GM08714 (cell line): ENCODE measurements around the gene MDFI.

Source experiments
- H3K4me3 ChIP-seq: fragments of 200-500 bp; sonication (Bioruptor generic); 2 replicates; pipeline ENCODE4 v1.5.1; 2014; ENCODE audit warnings: mild to moderate bottlenecking, low read length, inconsistent platforms
- ZNF274 ChIP-seq: IDR thresholded peaks from 2 replicates; pipeline ENCODE4 v1.6.1; 2012; ENCODE audit warnings: mild to moderate bottlenecking, low read depth, low read length

MDFI gene

GRCh38 chr6:41685641-41686380 lies 47.5 kb downstream of the MDFI start:
- no peak for TF ChIP-seq ZNF274
- no peak overlapping the region for H3K4me3 ChIP-seq

DNA sequence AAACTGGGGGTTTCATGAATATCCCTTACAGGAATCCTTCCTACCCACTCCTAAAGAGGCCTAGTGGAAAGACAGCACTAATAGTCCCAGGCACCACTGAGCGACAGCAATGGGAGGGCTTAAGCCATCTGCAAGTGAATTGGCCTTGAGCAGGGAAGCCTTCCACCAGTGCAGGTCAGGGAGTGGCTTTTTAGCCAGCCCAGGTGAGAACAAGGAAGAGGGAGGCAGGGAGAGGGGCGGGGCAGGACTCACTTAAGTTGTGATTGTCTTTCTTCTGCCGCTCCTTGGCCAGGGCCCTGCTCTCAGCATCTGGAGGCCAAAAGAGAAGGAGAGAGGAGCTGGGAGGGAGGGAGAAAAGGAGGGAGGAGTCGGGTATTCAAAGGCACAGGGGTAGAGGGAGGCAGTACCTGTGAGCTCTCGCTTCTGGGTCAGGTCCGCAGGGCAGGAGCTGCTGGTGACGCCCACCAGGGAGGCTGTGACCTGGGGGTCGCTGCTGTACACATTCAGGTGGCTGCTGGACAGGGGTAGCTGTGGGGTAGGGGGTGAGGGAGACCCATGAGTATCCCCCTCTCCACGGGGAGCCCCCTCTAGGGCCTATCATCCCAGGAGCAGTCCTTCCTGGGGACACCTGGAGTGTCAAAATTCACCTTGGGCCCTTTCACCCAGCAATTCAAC lies 49.4 kb downstream of the MDFI start:
- TF ChIP-seq ZNF274 = no peak
- H3K4me3 ChIP-seq = no peak overlapping the region

DNA sequence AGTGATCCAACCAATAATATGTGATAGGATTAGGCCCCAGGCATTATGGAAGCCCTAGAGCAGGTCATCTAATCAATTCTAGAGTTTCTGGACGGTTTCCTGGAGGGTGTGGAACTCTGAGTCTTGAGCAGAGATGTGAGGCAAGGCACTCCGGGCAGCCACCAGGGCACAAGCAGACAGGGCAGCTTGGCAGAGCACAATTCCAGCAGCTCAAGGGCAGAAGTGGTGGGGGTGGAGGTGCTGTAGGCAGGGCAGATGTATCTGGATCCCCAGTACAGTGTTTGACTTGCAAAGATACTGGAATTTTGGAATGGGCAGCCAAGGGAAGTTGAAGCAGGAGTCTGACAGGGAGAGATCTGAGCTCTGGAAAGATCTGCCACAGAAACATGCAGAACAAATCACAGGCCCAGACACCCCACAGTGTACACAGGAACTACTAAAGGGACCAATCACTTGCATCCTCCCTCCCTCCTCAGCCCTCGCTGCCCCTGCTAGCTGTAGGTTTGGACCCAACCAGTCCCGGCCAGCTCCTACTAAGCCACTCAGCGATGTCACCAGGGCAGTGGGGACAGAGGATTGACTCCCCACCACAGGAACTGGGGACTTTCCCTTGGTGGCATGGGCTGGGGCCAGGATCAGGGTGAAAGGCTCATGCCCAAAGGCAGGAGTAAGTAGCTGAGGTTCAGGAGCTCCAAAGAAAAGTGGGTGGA lies 50.1 kb downstream of the MDFI start:
- no peak for TF ChIP-seq ZNF274
- H3K4me3 ChIP-seq = no peak overlapping the region

GRCh38 chr6:41689171-41690008 lies 51.1 kb downstream of the MDFI start:
- H3K4me3 ChIP-seq = no peak overlapping the region
- no peak for TF ChIP-seq ZNF274

GRCh38 chr6:41690541-41691330 lies 52.5 kb downstream of the MDFI start:
- no peak overlapping the region for H3K4me3 ChIP-seq
- no peak for TF ChIP-seq ZNF274

GRCh38 chr6:41691426-41692079 lies 53.3 kb downstream of the MDFI start:
- TF ChIP-seq ZNF274 = no peak
- H3K4me3 ChIP-seq = no peak overlapping the region

DNA sequence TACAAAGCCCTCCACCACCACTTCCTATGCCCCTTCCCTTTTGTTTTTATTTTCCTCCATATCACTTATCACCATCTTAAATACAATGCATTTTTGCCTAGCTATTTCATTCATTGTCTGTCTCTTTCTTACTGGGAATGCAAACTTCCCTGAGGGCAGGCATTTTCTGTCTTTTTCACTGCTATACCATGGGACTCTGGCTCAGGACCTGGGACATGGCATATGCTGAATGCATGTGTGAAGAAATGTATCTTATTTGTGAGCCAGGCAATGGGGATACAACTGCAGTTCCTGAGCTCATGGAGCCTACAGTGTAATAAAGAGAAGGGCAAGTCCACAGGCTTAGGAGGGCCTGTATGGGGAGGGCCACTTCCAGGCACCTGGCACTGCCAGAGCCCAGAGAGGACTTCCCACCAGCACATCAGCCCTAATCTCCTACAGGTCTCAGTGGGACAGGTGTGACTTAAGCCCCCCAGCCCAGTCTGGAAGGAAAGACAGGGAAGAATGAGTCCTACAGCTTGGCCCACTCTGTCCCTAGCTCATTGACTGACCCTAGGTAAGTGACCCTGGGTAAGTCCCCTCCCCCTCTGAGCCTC lies 53.9 kb downstream of the MDFI start:
- no peak overlapping the region for H3K4me3 ChIP-seq
- TF ChIP-seq ZNF274 = no peak

GRCh38 chr6:41692730-41693129 lies 54.5 kb downstream of the MDFI start:
- no peak for TF ChIP-seq ZNF274
- no peak overlapping the region for H3K4me3 ChIP-seq

- H3K4me3 ChIP-seq = no peak overlapping the region
- TF ChIP-seq ZNF274 = no peak
These were observed 55.3 kb downstream of the MDFI start for GRCh38 chr6:41693281-41694240.

DNA sequence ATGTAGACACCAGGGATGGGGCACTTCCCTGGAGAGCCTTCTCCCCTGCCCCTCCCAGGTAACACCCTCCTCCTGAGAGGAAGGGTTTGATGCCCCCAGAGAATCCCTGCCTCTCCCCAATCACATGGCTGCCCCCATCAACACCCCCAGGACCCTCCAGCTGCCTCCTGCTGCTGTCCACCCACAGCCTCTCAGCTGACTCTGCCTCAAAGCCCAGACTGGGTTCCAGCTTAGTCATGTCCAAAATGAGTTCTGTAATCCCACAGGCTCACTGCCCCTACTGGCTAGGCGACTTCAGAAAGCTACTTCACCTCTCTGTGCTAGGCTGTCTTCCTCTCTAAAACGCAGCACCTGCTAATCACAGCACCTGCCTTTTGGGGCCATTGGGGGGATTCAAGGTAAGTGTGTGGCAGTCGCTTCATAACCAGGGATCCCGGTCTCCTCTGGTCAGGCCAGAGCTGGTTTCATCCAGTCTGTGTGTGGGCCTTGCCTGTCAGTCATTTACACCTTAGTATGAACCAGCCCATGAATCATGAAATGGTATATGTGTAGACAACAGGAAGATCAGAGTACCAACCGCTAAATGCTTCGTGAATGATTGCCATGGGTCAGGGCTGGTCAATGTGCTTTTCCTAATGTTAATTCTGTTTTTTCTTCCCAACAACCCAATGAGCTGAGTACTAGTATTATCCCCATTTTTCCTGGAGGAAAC lies 56.7 kb downstream of the MDFI start:
- TF ChIP-seq ZNF274 = no peak
- no peak overlapping the region for H3K4me3 ChIP-seq

DNA sequence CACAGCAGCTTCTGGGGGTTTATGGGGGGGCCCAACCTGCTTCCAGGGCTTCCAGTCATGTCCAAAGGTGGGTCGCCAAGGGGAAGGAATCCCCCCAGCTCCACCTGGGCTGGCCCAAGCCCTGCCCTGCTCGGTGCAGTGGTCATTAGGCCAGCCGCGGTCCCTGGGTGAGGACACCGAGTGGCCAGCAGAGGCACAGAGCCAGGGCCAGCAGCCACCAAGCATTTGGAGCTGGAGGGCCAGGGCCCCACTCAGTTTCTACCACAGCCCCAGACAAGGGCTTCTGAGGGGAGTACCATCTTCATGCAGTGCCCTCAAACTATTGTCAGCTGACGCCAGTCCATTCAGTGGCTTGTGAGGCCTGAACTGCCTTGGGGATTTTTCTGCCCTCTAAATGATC lies 57.6 kb downstream of the MDFI start:
- no peak for TF ChIP-seq ZNF274
- no peak overlapping the region for H3K4me3 ChIP-seq
